Placental epithelial cell (primary cell): ENCODE measurements around the gene OR2T1. TPM values are rescaled to one million over a fixed set of nuclear protein-coding genes. Genes with fewer than 3 reads are reported as not detected.

Experiments
- total RNA-seq: library from RNA; depleted of rRNA; stranded (reverse); fragments of >200 nt; gene quantifications from 2 replicates; pipeline ENCODE4 v1.2.3, GENCODE V29; 2012

OR2T1 gene
- total RNA-seq = not detected in 2 replicates

GRCh38 chr1:248402748-248403147, at the start of gene OR2T1:
OR2T1 (plus strand) TSS chr1:248403048; CDS start chr1:248406148, 3,100 bp downstream.

GRCh38 chr1:248361121-248361715, 41.6 kb upstream of the OR2T1 start, which contains the start of gene OR2T4:
OR2T4 (plus strand) TSS chr1:248361665; CDS start chr1:248361665, 0 bp downstream.

GRCh38 chr1:248375446-248375845, 27.4 kb upstream of the OR2T1 start, which contains the start of gene OR2T6:
OR2T6 (plus strand) TSS chr1:248375746; CDS start chr1:248387609, 11,863 bp downstream.

GRCh38 chr1:248445399-248445798, 42.6 kb downstream of the OR2T1 start, which contains the start of gene OR2T2:
OR2T2 (plus strand) TSS chr1:248445637; CDS start chr1:248452798, 7,161 bp downstream.

Other genes starting within 250 kb of the OR2T1 start
- gene OR2M2, start 228.2 kb upstream of the OR2T1 start, total RNA-seq = not detected in 2 replicates
- gene OR2M3, start 205.8 kb upstream of the OR2T1 start, total RNA-seq = not detected in 2 replicates
- not detected in 2 replicates for gene OR2M4, start 171.6 kb upstream of the OR2T1 start, total RNA-seq
- gene OR2T33, start 125.1 kb upstream of the OR2T1 start, total RNA-seq = under 0.01 and 0.54 TPM in 2 replicates
- gene OR2T12, start 99.6 kb upstream of the OR2T1 start, total RNA-seq = not detected in 2 replicates
- gene OR2M7, start 78.5 kb upstream of the OR2T1 start, total RNA-seq = not detected in 2 replicates
- not detected in 2 replicates for gene OR14C36, start 54.3 kb upstream of the OR2T1 start, total RNA-seq
- gene OR2T4, start 41.4 kb upstream of the OR2T1 start, total RNA-seq = not detected in 2 replicates
- not detected in 2 replicates for gene OR2T6, start 27.3 kb upstream of the OR2T1 start, total RNA-seq
- 9.0 and 16.1 TPM in 2 replicates for gene OR2T2, start 42.6 kb downstream of the OR2T1 start, total RNA-seq
- gene OR2T3, start 70.3 kb downstream of the OR2T1 start, total RNA-seq = 0.65 and 0.79 TPM in 2 replicates
- 1.4 and 2.7 TPM in 2 replicates for gene OR2T5, start 85.5 kb downstream of the OR2T1 start, total RNA-seq
- 4.3 and 13.2 TPM in 2 replicates for gene OR2G6, start 105.0 kb downstream of the OR2T1 start, total RNA-seq
- gene OR2T29, start 159.7 kb downstream of the OR2T1 start, total RNA-seq = 9.4 and 19.7 TPM in 2 replicates
- gene OR2T34, start 171.7 kb downstream of the OR2T1 start, total RNA-seq = 9.8 and 12.4 TPM in 2 replicates
- gene OR2T10, start 194.7 kb downstream of the OR2T1 start, total RNA-seq = 9.8 and 22.2 TPM in 2 replicates
- 7.0 and 8.2 TPM in 2 replicates for gene OR2T11, start 232.0 kb downstream of the OR2T1 start, total RNA-seq
- 2.4 and 4.9 TPM in 2 replicates for gene OR2T35, start 242.2 kb downstream of the OR2T1 start, total RNA-seq